ENCODE measurements around the gene ADGRG1.

The ADGRG1 gene

GRCh38 chr16:57675741-57676551, 47.5 kb downstream of the ADGRG1 start:
- no peak overlapping the region for H3K4me3 ChIP-seq (ENCODE audit: low read length)
- no peak for DNase-seq (ENCODE audit: low read depth, low spot score)

- no peak overlapping the region for H3K4me3 ChIP-seq (ENCODE audit: low read length)
- no peak for DNase-seq (ENCODE audit: low read depth, low spot score)
Measured at GRCh38 chr16:57676553-57677085, 48.2 kb downstream of the ADGRG1 start.

GRCh38 chr16:57677622-57678369, 49.4 kb downstream of the ADGRG1 start:
- no peak for DNase-seq (ENCODE audit: low read depth, low spot score)

GRCh38 chr16:57679016-57679415, 50.6 kb downstream of the ADGRG1 start:
- DNase-seq (ENCODE audit: low read depth, low spot score), result no peak
- H3K4me3 ChIP-seq (ENCODE audit: low read length), result no peak overlapping the region

More at GRCh38 chr16:57677622-57678369, 49.4 kb downstream of the ADGRG1 start:
- no peak overlapping the region for H3K4me3 ChIP-seq (ENCODE audit: low read length)

- no peak for DNase-seq (ENCODE audit: low read depth, low spot score)
- H3K4me3 ChIP-seq (ENCODE audit: low read length), result no peak overlapping the region
Measured at GRCh38 chr16:57679767-57680482, 51.5 kb downstream of the ADGRG1 start.

GRCh38 chr16:57680842-57681375, 52.5 kb downstream of the ADGRG1 start:
- DNase-seq (ENCODE audit: low read depth, low spot score), result no peak
- no peak overlapping the region for H3K4me3 ChIP-seq (ENCODE audit: low read length)

- no peak overlapping the region for H3K4me3 ChIP-seq (ENCODE audit: low read length)
- no peak for DNase-seq (ENCODE audit: low read depth, low spot score)
Measured at GRCh38 chr16:57681950-57682728, 53.7 kb downstream of the ADGRG1 start.

- DNase-seq (ENCODE audit: low read depth, low spot score), result no peak
- no peak overlapping the region for H3K4me3 ChIP-seq (ENCODE audit: low read length)
Measured at GRCh38 chr16:57682809-57683635, 54.6 kb downstream of the ADGRG1 start.

GRCh38 chr16:57683636-57684545, 55.5 kb downstream of the ADGRG1 start:
- no peak for DNase-seq (ENCODE audit: low read depth, low spot score)
- H3K4me3 ChIP-seq (ENCODE audit: low read length), result no peak overlapping the region

GRCh38 chr16:57684626-57685358, 56.4 kb downstream of the ADGRG1 start:
- no peak overlapping the region for H3K4me3 ChIP-seq (ENCODE audit: low read length)

GRCh38 chr16:57685633-57686032, 57.2 kb downstream of the ADGRG1 start:
- no peak for DNase-seq (ENCODE audit: low read depth, low spot score)
- no peak overlapping the region for H3K4me3 ChIP-seq (ENCODE audit: low read length)

More at GRCh38 chr16:57684626-57685358, 56.4 kb downstream of the ADGRG1 start:
- DNase-seq (ENCODE audit: low read depth, low spot score), result no peak

GRCh38 chr16:57686577-57686976, 58.1 kb downstream of the ADGRG1 start:
- no peak overlapping the region for H3K4me3 ChIP-seq (ENCODE audit: low read length)
- no peak for DNase-seq (ENCODE audit: low read depth, low spot score)

- no peak overlapping the region for H3K4me3 ChIP-seq (ENCODE audit: low read length)
- no peak for DNase-seq (ENCODE audit: low read depth, low spot score)
Measured at GRCh38 chr16:57687363-57687929, 59.0 kb downstream of the ADGRG1 start.

- peak overlapping the region; percentile 61 for H3K4me3 ChIP-seq (ENCODE audit: low read length)
- no peak for DNase-seq (ENCODE audit: low read depth, low spot score)
Measured at GRCh38 chr16:57688487-57688986, 60.1 kb downstream of the ADGRG1 start.

- DNase-seq (ENCODE audit: low read depth, low spot score), result no peak
- peak overlapping the region; percentile 61 for H3K4me3 ChIP-seq (ENCODE audit: low read length)
Measured at GRCh38 chr16:57688987-57689761, 60.7 kb downstream of the ADGRG1 start.
